Gastroesophageal sphincter (tissue), 3 donors: ENCODE data around the gene VPREB3.

Experiments used
- POLR2A ChIP-seq, 2 donors: fragments of 450-650 bp; IDR thresholded peaks; one replicate each; pipeline ENCODE4 v1.6.1; 2017; ENCODE audit warnings: antibody characterized with exemption in 2 of 2, mild to moderate bottlenecking in 2 of 2, moderate library complexity in 1 of 2
- POLR2AphosphoS5 ChIP-seq: sonication (generic); formaldehyde crosslinking; IDR thresholded peaks from one replicate; pipeline ENCODE4 v1.6.1; 2017; ENCODE audit warnings: antibody characterized with exemption
- TF ChIP-seq, protein P1 (sequence below), 4 experiments: fragments of 200-600 bp in 2 of 4; fragments of 450-650 bp in 2 of 4; sonication (generic) in 1 of 4; IDR thresholded peaks; one replicate each; pipeline ENCODE4 v1.5.1; 2017 to 2019; ENCODE audit warnings: antibody characterized with exemption in 4 of 4, mild to moderate bottlenecking in 2 of 4, moderate library complexity in 2 of 4

DNA sequence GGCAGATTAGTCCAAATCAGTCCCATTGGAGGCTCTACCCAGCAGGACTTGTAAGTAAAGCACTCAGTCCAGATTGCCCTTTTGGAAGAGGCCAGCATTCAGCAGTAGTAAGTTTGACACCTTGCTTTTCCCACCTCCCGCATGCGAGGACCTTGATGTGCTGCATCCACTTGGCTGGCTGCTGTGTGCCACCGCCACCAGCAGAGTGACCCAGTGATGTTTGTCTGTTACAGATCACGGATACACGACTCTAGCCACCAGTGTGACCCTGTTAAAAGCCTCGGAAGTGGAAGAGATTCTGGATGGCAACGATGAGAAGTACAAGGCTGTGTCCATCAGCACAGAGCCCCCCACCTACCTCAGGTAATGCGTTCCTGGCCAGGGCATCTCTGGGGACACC, 39.1 kb upstream of the VPREB3 start:
- TF ChIP-seq, protein P1, sequence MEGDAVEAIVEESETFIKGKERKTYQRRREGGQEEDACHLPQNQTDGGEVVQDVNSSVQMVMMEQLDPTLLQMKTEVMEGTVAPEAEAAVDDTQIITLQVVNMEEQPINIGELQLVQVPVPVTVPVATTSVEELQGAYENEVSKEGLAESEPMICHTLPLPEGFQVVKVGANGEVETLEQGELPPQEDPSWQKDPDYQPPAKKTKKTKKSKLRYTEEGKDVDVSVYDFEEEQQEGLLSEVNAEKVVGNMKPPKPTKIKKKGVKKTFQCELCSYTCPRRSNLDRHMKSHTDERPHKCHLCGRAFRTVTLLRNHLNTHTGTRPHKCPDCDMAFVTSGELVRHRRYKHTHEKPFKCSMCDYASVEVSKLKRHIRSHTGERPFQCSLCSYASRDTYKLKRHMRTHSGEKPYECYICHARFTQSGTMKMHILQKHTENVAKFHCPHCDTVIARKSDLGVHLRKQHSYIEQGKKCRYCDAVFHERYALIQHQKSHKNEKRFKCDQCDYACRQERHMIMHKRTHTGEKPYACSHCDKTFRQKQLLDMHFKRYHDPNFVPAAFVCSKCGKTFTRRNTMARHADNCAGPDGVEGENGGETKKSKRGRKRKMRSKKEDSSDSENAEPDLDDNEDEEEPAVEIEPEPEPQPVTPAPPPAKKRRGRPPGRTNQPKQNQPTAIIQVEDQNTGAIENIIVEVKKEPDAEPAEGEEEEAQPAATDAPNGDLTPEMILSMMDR (IDR thresholded peaks at IDR 0.05) = no peak
- TF ChIP-seq POLR2AphosphoS5 (no peak), POLR2A (IDR thresholded peaks at IDR 0.05) (no peak)
